ENCODE data around the gene CASD1. TPM values are rescaled to one million over a fixed set of nuclear protein-coding genes. Genes with fewer than 3 reads are reported as not detected.

The CASD1 gene
- 7.9 and 14.0 TPM in 2 replicates for polyA plus RNA-seq (2011; rRNA removed)
- 5.4 and 8.9 TPM in 2 replicates for polyA minus RNA-seq (2011; rRNA and poly(A)+ RNA removed)

DNA sequence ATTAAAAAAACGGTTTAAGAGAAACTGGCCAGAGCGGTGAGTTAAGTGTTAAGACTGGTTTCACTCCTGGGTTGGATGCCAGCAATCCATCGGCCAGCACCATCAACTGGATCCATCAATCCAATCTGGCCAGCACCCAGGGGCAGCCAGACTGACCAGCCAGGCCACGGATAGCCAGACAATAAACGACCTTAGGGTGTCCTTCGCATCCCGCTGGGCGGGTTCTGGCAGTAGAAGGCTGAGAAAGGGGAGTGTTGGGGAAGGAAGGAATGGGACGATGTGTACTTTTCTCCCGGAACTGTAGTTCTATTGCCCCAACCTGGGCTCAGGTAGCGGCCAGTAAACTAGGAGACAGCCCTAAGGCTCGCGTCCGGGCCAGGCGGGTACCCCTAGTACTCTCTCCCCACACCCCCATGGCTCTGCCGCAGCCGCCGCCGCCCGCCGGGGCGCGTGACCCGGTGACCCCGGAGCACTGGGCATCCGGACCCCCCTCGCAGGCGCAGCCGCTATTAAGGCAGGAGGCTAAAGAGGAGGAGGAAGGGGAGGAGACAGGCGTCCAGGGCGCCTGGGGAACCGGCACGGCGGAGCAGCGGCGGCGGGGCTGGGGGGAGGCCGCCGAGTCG is at the start of gene CASD1:
TSS of gene CASD1 (plus strand) at position 546 of the 623 bp plus-strand sequence. CDS start 276 bp downstream, outside the sequence.
- no peak for DNase-seq (ENCODE audit: low read depth, low spot score)
- H3K27me3 ChIP-seq (ENCODE audit: control insufficient read depth, insufficient read depth, low read length) = no peaks in the 10 kb centered on the region
- H3K9me3 ChIP-seq (ENCODE audit: control insufficient read depth, insufficient read depth, low read length) = no peaks in the 10 kb centered on the region
- ChIA-PET CTCF (interaction anchor here (0.6 kb wide), 2 partner anchors 106 to 498 kb away, joined by 4 read pairs; no protein-coding TSS in a partner anchor), POLR2A (no interaction called here)
- H3K4me3 ChIP-seq (ENCODE audit: low read depth, low read length) = peak within 1 kb of the TSS; percentile 72
- TF ChIP-seq, protein P1, sequence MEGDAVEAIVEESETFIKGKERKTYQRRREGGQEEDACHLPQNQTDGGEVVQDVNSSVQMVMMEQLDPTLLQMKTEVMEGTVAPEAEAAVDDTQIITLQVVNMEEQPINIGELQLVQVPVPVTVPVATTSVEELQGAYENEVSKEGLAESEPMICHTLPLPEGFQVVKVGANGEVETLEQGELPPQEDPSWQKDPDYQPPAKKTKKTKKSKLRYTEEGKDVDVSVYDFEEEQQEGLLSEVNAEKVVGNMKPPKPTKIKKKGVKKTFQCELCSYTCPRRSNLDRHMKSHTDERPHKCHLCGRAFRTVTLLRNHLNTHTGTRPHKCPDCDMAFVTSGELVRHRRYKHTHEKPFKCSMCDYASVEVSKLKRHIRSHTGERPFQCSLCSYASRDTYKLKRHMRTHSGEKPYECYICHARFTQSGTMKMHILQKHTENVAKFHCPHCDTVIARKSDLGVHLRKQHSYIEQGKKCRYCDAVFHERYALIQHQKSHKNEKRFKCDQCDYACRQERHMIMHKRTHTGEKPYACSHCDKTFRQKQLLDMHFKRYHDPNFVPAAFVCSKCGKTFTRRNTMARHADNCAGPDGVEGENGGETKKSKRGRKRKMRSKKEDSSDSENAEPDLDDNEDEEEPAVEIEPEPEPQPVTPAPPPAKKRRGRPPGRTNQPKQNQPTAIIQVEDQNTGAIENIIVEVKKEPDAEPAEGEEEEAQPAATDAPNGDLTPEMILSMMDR (IDR thresholded peaks at IDR 0.05; ENCODE audit: low read depth, low read length) = no peak
- H3K27ac ChIP-seq (ENCODE audit: low read depth, low read length) = no peak within 1 kb of the TSS

- CTCF ChIA-PET = interaction anchor here (0.6 to 1.3 kb wide), 2 partner anchors 781 to 1904 kb away, joined by 3 to 4 read pairs; no protein-coding TSS in a partner anchor
- TF ChIP-seq, protein P1 (IDR thresholded peaks at IDR 0.05; ENCODE audit: low read depth, low read length) = no peak
- Histone ChIP-seq H3K27me3 (ENCODE audit: control insufficient read depth, insufficient read depth, low read length) (no peaks in the 10 kb centered on the region), H3K4me3 (ENCODE audit: low read depth, low read length) (no peak overlapping the region), H3K27ac (ENCODE audit: low read depth, low read length) (no peak overlapping the region), H3K9me3 (ENCODE audit: control insufficient read depth, insufficient read depth, low read length) (no peaks in the 10 kb centered on the region)
- DNase-seq (ENCODE audit: low read depth, low spot score) = no peak
- POLR2A ChIA-PET = no interaction called here
These were observed 43.1 kb upstream of the CASD1 start for GRCh38 chr7:94466516-94466915.

DNA sequence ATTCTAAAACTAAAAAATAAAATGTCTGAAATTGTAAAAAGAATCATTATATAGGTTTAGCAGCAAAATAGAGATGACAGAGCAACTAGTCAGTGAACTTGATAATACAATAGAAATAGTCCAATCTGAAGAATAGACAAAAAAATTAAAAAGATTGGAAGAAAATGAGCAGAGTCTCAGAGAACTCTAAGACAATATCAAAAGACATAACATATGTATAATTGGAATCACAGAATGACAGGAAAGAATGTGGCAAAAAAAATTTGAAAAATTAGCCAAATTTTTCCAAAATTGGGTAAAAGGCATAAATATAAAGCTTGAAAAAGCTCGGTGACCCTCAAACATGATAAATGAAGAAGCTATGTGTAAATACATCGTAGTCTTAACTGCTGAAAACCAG is 38.0 kb upstream of the CASD1 start:
- DNase-seq (ENCODE audit: low read depth, low spot score) = no peak
- Histone ChIP-seq H3K4me3 (ENCODE audit: low read depth, low read length) (no peak overlapping the region), H3K9me3 (ENCODE audit: control insufficient read depth, insufficient read depth, low read length) (no peaks in the 10 kb centered on the region), H3K27me3 (ENCODE audit: control insufficient read depth, insufficient read depth, low read length) (no peaks in the 10 kb centered on the region), H3K27ac (ENCODE audit: low read depth, low read length) (no peak overlapping the region)
- TF ChIP-seq, protein P1 (IDR thresholded peaks at IDR 0.05; ENCODE audit: low read depth, low read length) = no peak
- CTCF ChIA-PET = interaction anchor here (0.6 to 2.3 kb wide), 2 partner anchors 22 to 185 kb away, joined by 3 to 6 read pairs; no protein-coding TSS in a partner anchor
- POLR2A ChIA-PET = no interaction called here

DNA sequence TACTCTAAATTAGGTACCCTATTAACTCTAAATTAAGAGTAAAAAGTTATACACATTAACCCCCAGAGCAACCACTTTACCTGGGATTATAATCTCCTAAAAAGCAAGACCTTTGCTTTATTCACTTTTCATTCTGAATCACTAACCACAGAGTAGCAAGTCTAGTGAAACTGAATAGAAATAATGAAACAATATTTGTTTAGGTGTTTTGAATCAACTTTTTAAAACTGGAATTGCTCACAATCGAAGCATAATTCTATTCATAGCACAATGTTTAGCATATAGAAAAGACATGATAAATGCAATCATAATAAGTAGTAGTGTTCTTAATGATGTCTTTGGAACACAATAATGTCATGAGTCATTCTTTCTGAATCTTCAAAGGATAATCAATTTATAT is 37.0 kb upstream of the CASD1 start:
- Histone ChIP-seq H3K27me3 (ENCODE audit: control insufficient read depth, insufficient read depth, low read length) (peaks cover 6% of the 10 kb centered on the region), H3K9me3 (ENCODE audit: control insufficient read depth, insufficient read depth, low read length) (no peaks in the 10 kb centered on the region), H3K4me3 (ENCODE audit: low read depth, low read length) (no peak overlapping the region), H3K27ac (ENCODE audit: low read depth, low read length) (no peak overlapping the region)
- POLR2A ChIA-PET = no interaction called here
- TF ChIP-seq, protein P1 (IDR thresholded peaks at IDR 0.05; ENCODE audit: low read depth, low read length) = no peak
- CTCF ChIA-PET = interaction anchor here (2.3 kb wide), 1 partner anchor 23 kb away, joined by 6 read pairs; no protein-coding TSS in a partner anchor
- DNase-seq (ENCODE audit: low read depth, low spot score) = no peak

DNA sequence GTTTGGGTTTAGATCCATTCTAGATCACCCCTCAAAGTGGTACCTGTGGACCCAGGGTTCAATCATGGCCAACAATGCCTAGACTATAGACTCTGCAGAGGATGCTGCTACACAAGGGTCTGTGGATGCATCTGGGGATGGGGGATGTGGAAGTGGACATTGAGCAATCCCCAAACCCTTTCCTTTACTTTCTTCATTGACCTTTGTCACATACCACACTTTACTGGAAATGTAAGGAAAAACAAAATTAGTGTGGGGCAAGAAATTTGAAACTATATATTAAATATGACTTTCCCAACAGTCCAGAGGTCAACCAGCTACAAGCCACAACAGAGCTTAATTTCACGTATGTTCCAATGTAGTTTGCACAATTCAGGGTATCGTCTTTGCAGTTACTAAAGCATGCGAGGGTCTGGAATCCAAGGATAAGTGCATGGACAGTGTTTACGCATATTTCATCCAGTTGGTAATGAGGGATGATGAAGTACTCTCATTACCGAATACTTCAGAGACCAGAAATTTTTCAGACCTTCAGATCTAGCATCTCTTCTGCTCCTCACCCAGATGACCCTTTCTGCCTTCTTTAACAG is 33.3 kb upstream of the CASD1 start:
- Histone ChIP-seq H3K9me3 (ENCODE audit: control insufficient read depth, insufficient read depth, low read length) (no peaks in the 10 kb centered on the region), H3K27ac (ENCODE audit: low read depth, low read length) (no peak overlapping the region), H3K27me3 (ENCODE audit: control insufficient read depth, insufficient read depth, low read length) (peaks cover 6% of the 10 kb centered on the region), H3K4me3 (ENCODE audit: low read depth, low read length) (no peak overlapping the region)
- CTCF ChIA-PET = interaction anchor here (0.9 kb wide), 1 partner anchor 724 kb away, joined by 4 read pairs; no protein-coding TSS in a partner anchor
- no peak for DNase-seq (ENCODE audit: low read depth, low spot score)
- POLR2A ChIA-PET = no interaction called here
- TF ChIP-seq, protein P1 (IDR thresholded peaks at IDR 0.05; ENCODE audit: low read depth, low read length) = no peak

Data from AG04450 (cell line).